Measurements from ENCODE around the gene KMT2D. TPM values are rescaled to one million over a fixed set of nuclear protein-coding genes. Genes with fewer than 3 reads are reported as not detected.

KMT2D gene
- total and polyA plus RNA-seq, 7 experiments from 2014 or later = 6.6 to 167 (median 142) TPM

GRCh38 chr12:49037111-49037946 lies 23.3 kb downstream of the KMT2D start:
- POLR2A ChIA-PET = interaction anchor here (0.5 to 1.1 kb wide), 3 partner anchors 9 to 1366 kb away, joined by 3 to 4 read pairs (median 3); no protein-coding TSS in a partner anchor
- no peak overlapping the region for H3K27ac ChIP-seq (ENCODE audit: low read depth, low read length)
- H3K36me3 ChIP-seq (ENCODE audit: control insufficient read depth in 2 of 3, insufficient read depth in 3 of 3, low read length in 3 of 3) = peaks cover 22 to 94% (median 31%) of the 10 kb centered on the region in 3 experiments
- H3K4me1 Mint-ChIP-seq = peaks cover 0 to 4% (median 0%) of the 10 kb centered on the region in 7 donors
- H3K9me3 Mint-ChIP-seq = no peaks in the 10 kb centered on the region
- H3K36me3 Mint-ChIP-seq = peaks cover 0 to 26% (median 9%) of the 10 kb centered on the region in 5 donors
- H3K27ac Mint-ChIP-seq = peak overlapping the region in 2 of 9 donors; percentile 22 to 53
- H3K9me3 ChIP-seq (ENCODE audit: control insufficient read depth in 2 of 3, low read length in 3 of 3) = no peaks in the 10 kb centered on the region
- ATAC-seq (no peak), DNase-seq (no peak)
- no peaks in the 10 kb centered on the region for H3K27me3 ChIP-seq (ENCODE audit: control insufficient read depth in 2 of 2, insufficient read depth in 2 of 2, low read length in 2 of 2)
- CTCF ChIA-PET = interaction anchor here (0.7 to 0.9 kb wide), 2 partner anchors 13 to 133 kb away, joined by 3 read pairs; a partner anchor contains a TSS
- H3K4me1 ChIP-seq (ENCODE audit: control insufficient read depth in 2 of 2, insufficient read depth in 2 of 2, low read length in 2 of 2) = no peaks in the 10 kb centered on the region
- no peaks in the 10 kb centered on the region for H3K27me3 Mint-ChIP-seq
- H3K4me3 Mint-ChIP-seq = no peak overlapping the region
- intact Hi-C loops (cut with micrococcal nuclease) = no loop called here
- H3K4me3 ChIP-seq (ENCODE audit: low read length) = no peak overlapping the region

- Mint-ChIP-seq H3K36me3 (peaks cover 0 to 18% (median 9%) of the 10 kb centered on the region in 5 donors), H3K9me3 (no peaks in the 10 kb centered on the region), H3K27ac (peak overlapping the region in 4 of 9 donors; percentile 5 to 59 (median 39)), H3K4me1 (peaks cover 0 to 4% (median 0%) of the 10 kb centered on the region in 7 donors), H3K4me3 (no peak overlapping the region), H3K27me3 (no peaks in the 10 kb centered on the region)
- no peaks in the 10 kb centered on the region for H3K27me3 ChIP-seq (ENCODE audit: control insufficient read depth in 2 of 2, insufficient read depth in 2 of 2, low read length in 2 of 2)
- ATAC-seq (no peak), DNase-seq (no peak)
- POLR2A ChIA-PET = no interaction called here
- H3K36me3 ChIP-seq (ENCODE audit: control insufficient read depth in 2 of 3, insufficient read depth in 3 of 3, low read length in 3 of 3) = peaks cover 11 to 93% (median 27%) of the 10 kb centered on the region in 3 experiments
- no peaks in the 10 kb centered on the region for H3K4me1 ChIP-seq (ENCODE audit: control insufficient read depth in 2 of 2, insufficient read depth in 2 of 2, low read length in 2 of 2)
- H3K9me3 ChIP-seq (ENCODE audit: control insufficient read depth in 2 of 3, low read length in 3 of 3) = no peaks in the 10 kb centered on the region
- CTCF ChIA-PET = interaction anchor here (0.6 kb wide), 1 partner anchor 60 kb away, joined by 3 read pairs; no protein-coding TSS in a partner anchor
- intact Hi-C loops (cut with micrococcal nuclease) = no loop called here
- no peak overlapping the region for H3K4me3 ChIP-seq (ENCODE audit: low read length)
- no peak overlapping the region for H3K27ac ChIP-seq (ENCODE audit: low read depth, low read length)
Observed at GRCh38 chr12:49036029-49036428, 24.6 kb downstream of the KMT2D start.

- H3K4me3 Mint-ChIP-seq = no peak overlapping the region
- no peaks in the 10 kb centered on the region for H3K27me3 Mint-ChIP-seq
- ChIA-PET CTCF (interaction anchor here (1.1 kb wide), 1 partner anchor 9 kb away, joined by 4 read pairs; no protein-coding TSS in a partner anchor), POLR2A (no interaction called here)
- no peak for DNase-seq
- peaks cover 5 to 79% (median 24%) of the 10 kb centered on the region in 3 experiments for H3K36me3 ChIP-seq (ENCODE audit: control insufficient read depth in 2 of 3, insufficient read depth in 3 of 3, low read length in 3 of 3)
- H3K36me3 Mint-ChIP-seq = peaks cover 0 to 18% (median 9%) of the 10 kb centered on the region in 5 donors
- no peaks in the 10 kb centered on the region for H3K9me3 Mint-ChIP-seq
- no peaks in the 10 kb centered on the region for H3K4me1 ChIP-seq (ENCODE audit: control insufficient read depth in 2 of 2, insufficient read depth in 2 of 2, low read length in 2 of 2)
- no peak overlapping the region for H3K4me3 ChIP-seq (ENCODE audit: low read length)
- H3K27ac ChIP-seq (ENCODE audit: low read depth, low read length) = no peak overlapping the region
- ATAC-seq = no peak
- H3K27ac Mint-ChIP-seq = peak overlapping the region in 3 of 9 donors; percentile 12 to 67 (median 51)
- H3K27me3 ChIP-seq (ENCODE audit: control insufficient read depth in 2 of 2, insufficient read depth in 2 of 2, low read length in 2 of 2) = no peaks in the 10 kb centered on the region
- intact Hi-C loops (cut with micrococcal nuclease) = no loop called here
- no peaks in the 10 kb centered on the region for H3K9me3 ChIP-seq (ENCODE audit: control insufficient read depth in 2 of 3, low read length in 3 of 3)
- H3K4me1 Mint-ChIP-seq = peaks cover 0 to 8% (median 0%) of the 10 kb centered on the region in 7 donors
Observed at GRCh38 chr12:49034286-49034622, 26.3 kb downstream of the KMT2D start.

GRCh38 chr12:49033611-49034285 lies 26.8 kb downstream of the KMT2D start:
- DNase-seq (no peak), ATAC-seq (no peak)
- H3K27ac ChIP-seq (ENCODE audit: low read depth, low read length) = no peak overlapping the region
- Mint-ChIP-seq H3K27ac (peak overlapping the region in 2 of 9 donors; percentile 4 to 12), H3K36me3 (peaks cover 0 to 14% (median 6%) of the 10 kb centered on the region in 5 donors), H3K9me3 (no peaks in the 10 kb centered on the region), H3K27me3 (no peaks in the 10 kb centered on the region), H3K4me3 (no peak overlapping the region), H3K4me1 (peaks cover 0 to 10% (median 0%) of the 10 kb centered on the region in 7 donors)
- H3K4me1 ChIP-seq (ENCODE audit: control insufficient read depth in 2 of 2, insufficient read depth in 2 of 2, low read length in 2 of 2) = no peaks in the 10 kb centered on the region
- no peaks in the 10 kb centered on the region for H3K27me3 ChIP-seq (ENCODE audit: control insufficient read depth in 2 of 2, insufficient read depth in 2 of 2, low read length in 2 of 2)
- H3K4me3 ChIP-seq (ENCODE audit: low read length) = no peak overlapping the region
- H3K36me3 ChIP-seq (ENCODE audit: control insufficient read depth in 2 of 3, insufficient read depth in 3 of 3, low read length in 3 of 3) = peaks cover 2 to 78% (median 20%) of the 10 kb centered on the region in 3 experiments
- H3K9me3 ChIP-seq (ENCODE audit: control insufficient read depth in 2 of 3, low read length in 3 of 3) = no peaks in the 10 kb centered on the region
- intact Hi-C loops (cut with micrococcal nuclease) = no loop called here
- ChIA-PET POLR2A (no interaction called here), CTCF (interaction anchor here (1.1 to 1.4 kb wide), 2 partner anchors 10 to 14 kb away, joined by 4 read pairs; no protein-coding TSS in a partner anchor)

- ChIA-PET CTCF (interaction anchor here (1.1 to 1.4 kb wide), 2 partner anchors 11 to 13 kb away, joined by 4 read pairs; no protein-coding TSS in a partner anchor), POLR2A (interaction anchor here (0.6 kb wide), 1 partner anchor 133 kb away, joined by 3 read pairs; no protein-coding TSS in a partner anchor)
- ATAC-seq = no peak
- H3K27ac Mint-ChIP-seq = peak overlapping the region in 3 of 9 donors; percentile 48 to 79 (median 68)
- intact Hi-C loops (cut with micrococcal nuclease) = no loop called here
- no peaks in the 10 kb centered on the region for H3K9me3 ChIP-seq (ENCODE audit: control insufficient read depth in 2 of 3, low read length in 3 of 3)
- H3K4me1 ChIP-seq (ENCODE audit: control insufficient read depth in 2 of 2, insufficient read depth in 2 of 2, low read length in 2 of 2) = no peaks in the 10 kb centered on the region
- H3K27me3 ChIP-seq (ENCODE audit: control insufficient read depth in 2 of 2, insufficient read depth in 2 of 2, low read length in 2 of 2) = no peaks in the 10 kb centered on the region
- H3K36me3 ChIP-seq (ENCODE audit: control insufficient read depth in 2 of 3, insufficient read depth in 3 of 3, low read length in 3 of 3) = peaks cover 8 to 78% (median 13%) of the 10 kb centered on the region in 3 experiments
- no peak overlapping the region for H3K4me3 Mint-ChIP-seq
- no peaks in the 10 kb centered on the region for H3K27me3 Mint-ChIP-seq
- peaks cover 0 to 16% (median 4%) of the 10 kb centered on the region in 5 donors for H3K36me3 Mint-ChIP-seq
- H3K27ac ChIP-seq (ENCODE audit: low read depth, low read length) = no peak overlapping the region
- H3K4me3 ChIP-seq (ENCODE audit: low read length) = no peak overlapping the region
- no peaks in the 10 kb centered on the region for H3K9me3 Mint-ChIP-seq
- H3K4me1 Mint-ChIP-seq = peaks cover 0 to 10% (median 0%) of the 10 kb centered on the region in 7 donors
- no peak for DNase-seq
Observed at GRCh38 chr12:49032679-49033447, 27.7 kb downstream of the KMT2D start.

GRCh38 chr12:49032276-49032675 lies 28.3 kb downstream of the KMT2D start:
- H3K4me1 Mint-ChIP-seq = peaks cover 0 to 10% (median 0%) of the 10 kb centered on the region in 7 donors
- ATAC-seq (no peak), DNase-seq (no peak)
- ChIA-PET POLR2A (no interaction called here), CTCF (interaction anchor here (1.4 kb wide), 1 partner anchor 12 kb away, joined by 4 read pairs; no protein-coding TSS in a partner anchor)
- H3K9me3 ChIP-seq (ENCODE audit: control insufficient read depth in 2 of 3, low read length in 3 of 3) = no peaks in the 10 kb centered on the region
- no peaks in the 10 kb centered on the region for H3K4me1 ChIP-seq (ENCODE audit: control insufficient read depth in 2 of 2, insufficient read depth in 2 of 2, low read length in 2 of 2)
- H3K27me3 ChIP-seq (ENCODE audit: control insufficient read depth in 2 of 2, insufficient read depth in 2 of 2, low read length in 2 of 2) = no peaks in the 10 kb centered on the region
- H3K4me3 ChIP-seq (ENCODE audit: low read length) = no peak overlapping the region
- H3K27ac ChIP-seq (ENCODE audit: low read depth, low read length) = no peak overlapping the region
- peaks cover 0 to 20% (median 7%) of the 10 kb centered on the region in 5 donors for H3K36me3 Mint-ChIP-seq
- no peak overlapping the region for H3K4me3 Mint-ChIP-seq
- H3K36me3 ChIP-seq (ENCODE audit: control insufficient read depth in 2 of 3, insufficient read depth in 3 of 3, low read length in 3 of 3) = peaks cover 8 to 78% (median 12%) of the 10 kb centered on the region in 3 experiments
- H3K27ac Mint-ChIP-seq = peak overlapping the region in 2 of 9 donors; percentile 48 to 68
- H3K9me3 Mint-ChIP-seq = no peaks in the 10 kb centered on the region
- H3K27me3 Mint-ChIP-seq = no peaks in the 10 kb centered on the region
- intact Hi-C loops (cut with micrococcal nuclease) = no loop called here

All from naive thymus-derived CD4-positive, alpha-beta T cell (primary cell).